HG03558 (cell line): ENCODE results near the gene IGF1.
"Not testable (repeated sequence)": the region's sequence is repeated elsewhere in the genome, so short reads cannot be mapped to it uniquely, and the experiment has no call there.

Experiments used
- ATAC-seq: cut with Tn5 transposase; IDR thresholded peaks from one replicate; pipeline ENCODE4 v1.9.1; 2021; ENCODE audit warnings: moderate number of reproducible peaks; ENCODE audit not compliant: unreplicated experiment; ENCODE audit errors: extremely low read depth

Gene IGF1

DNA sequence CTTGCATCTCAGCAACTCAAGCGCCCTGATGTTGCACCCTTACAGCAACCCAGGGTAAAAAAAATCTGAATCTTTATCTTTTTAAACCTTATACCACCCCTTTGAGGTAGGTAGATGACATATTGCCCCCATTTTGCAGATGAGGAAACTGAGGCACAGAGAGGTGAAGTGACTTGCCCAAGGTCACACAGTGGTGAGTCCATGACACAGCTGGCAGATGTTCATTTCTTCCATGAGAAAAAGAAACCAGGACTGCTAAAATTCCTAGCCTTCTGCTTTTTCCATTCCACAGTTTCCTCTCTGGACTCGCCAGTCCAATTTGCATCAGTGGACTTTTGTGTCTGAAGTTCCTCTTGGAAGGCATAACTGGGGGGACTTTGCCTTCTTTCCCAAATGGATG, 79.3 kb downstream of the IGF1 start:
- no peak for ATAC-seq

DNA sequence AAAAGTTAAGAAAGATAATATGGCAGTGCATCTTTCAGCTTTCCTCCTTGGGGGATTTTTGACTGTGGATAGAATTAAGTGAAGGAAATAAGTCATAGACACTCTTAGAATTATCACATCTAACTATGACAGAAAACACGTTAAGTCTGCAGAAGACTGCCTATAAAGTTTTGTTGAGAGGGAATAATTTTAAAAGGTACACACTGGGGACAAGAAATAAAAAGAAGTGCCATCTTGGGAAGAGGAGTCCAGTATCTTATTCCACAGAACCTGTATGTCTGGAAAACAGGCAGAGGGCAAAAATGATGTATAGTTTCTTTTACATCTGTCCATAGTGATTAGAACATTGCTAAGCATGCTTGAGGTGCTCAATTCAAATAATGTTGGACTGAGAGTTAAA, 80.7 kb downstream of the IGF1 start:
- ATAC-seq = no peak

DNA sequence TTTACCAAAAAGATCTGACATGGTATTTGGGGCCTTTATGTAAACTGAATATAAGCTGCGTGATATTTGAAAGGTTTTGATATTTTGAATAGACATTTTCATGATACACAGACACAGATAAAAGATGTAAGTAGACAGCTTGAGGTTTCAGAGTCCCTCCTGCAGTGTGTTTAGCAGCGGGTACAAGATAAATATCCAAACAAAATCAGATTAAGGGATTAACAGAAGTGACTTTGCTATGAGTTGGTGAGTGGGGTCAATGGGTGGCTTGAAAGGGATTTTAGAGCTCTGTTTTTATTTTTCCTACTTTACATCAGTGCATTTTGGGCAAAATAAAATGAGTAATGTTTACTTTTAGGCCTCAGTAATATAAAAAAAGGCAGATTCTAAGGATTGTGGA, 84.1 kb downstream of the IGF1 start:
- ATAC-seq = no peak

DNA sequence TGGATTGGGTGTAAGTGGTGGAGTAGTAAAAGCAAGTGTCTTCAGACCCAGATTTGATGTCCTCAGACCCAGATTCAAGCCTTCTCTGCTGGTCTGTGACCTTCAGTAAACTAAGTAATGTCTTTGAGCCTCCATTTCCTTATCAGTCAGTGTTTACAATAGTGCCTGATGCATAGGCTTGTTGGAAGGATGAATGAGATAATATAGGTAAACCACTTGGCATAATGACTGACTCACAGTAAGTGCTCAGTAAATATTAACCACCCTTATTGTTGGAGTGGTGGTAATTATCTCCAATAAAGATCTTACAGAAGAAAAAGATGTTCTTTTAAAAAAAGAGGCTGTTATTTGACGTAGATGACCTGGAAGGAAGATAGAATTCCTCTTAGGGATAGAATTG, 86.2 kb downstream of the IGF1 start:
- no peak for ATAC-seq

DNA sequence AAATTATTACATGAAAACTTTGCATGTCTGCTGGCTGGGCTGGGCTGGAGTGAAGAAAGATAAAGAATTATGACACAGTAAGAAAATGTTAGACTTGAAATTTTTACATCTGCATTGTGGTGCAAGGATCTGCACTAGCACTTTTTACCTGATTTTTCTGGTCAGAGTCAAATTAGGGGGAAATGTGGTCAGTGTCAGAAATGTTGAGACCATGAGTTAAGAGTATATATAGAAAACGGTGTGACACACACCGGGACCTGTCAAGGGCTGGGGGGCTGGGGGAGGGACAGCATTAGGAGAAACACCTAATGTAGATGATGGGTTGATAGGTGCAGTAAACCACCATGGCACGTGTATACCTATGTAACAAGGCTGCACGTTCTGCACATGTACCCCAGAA, 90.3 kb downstream of the IGF1 start:
- no peak for ATAC-seq

DNA sequence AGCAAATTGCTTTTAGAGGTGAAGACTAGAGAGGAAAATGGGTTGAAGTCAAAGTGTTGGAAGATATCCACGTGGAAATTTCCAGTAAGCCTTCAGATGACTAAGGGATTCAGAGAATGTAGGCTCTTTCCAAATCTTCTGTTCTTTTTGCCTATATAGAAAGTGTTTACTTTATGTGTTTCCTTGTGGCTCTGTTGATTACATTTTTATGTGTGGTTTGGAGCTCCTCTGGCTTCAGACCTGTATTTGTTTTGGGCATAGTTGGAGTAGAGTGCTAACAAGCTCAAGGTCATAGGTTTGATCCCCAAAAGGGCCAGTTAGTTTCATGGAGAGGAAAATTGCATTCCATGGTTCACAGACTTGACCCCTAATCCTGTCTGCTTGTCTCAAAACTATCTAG, 91.9 kb downstream of the IGF1 start:
- ATAC-seq = no peak

DNA sequence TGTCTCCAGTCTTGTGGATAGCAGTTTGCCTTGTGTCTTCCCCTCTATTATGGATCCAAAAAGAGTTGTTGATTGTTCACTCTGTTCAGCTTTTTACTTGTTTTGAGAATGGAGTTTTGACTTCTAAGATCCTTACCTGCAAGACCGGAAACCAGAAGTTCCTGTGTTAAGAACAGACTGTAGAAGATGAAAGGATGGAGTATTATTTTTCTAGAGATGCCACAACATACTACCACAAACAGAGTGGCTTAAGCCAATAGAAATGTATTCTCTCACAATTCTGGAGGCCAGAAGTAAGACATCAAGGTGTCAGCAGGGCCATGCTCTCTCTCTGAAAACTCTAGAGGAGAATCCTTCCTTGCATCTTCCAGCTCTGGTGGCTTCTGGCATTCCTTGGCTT, 95.0 kb downstream of the IGF1 start:
- ATAC-seq = no peak

DNA sequence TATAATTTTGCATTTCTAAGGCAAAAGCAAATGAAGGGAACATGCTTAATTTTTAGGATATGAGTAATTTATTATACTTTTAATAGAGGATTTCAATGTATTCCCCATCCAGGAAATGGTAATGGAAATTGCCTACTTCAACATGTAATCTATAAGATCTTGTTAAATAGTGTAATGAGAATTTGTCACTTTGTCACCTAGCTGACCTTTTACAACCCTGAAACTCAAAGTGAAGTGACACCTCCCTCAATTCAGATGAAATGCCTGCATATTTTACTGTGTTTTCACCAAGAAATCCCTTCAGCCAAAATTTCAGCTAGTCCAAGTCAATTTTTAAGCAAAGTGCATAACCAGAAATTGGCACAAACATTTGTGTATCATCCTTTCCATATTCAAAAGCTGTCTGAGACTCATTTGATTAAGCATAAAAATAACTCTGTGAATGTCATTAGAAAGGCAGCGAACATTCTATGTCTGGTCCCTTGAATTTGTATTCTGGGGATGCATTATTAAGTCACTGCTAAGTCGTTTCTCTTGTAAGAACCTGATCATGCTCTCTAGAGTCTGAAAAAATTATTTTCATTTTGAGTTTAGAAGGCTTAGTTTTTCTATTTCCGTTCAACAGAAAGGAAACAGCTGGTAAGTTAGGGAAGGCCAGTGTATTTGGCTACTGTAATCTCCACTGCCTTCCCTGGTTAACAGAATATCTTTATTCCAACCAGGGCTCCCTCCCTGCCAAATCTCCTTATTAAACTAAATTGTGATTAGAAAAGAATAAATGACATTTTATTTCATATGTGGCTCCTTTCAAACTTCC, 100.8 kb downstream of the IGF1 start:
- no peak for ATAC-seq

DNA sequence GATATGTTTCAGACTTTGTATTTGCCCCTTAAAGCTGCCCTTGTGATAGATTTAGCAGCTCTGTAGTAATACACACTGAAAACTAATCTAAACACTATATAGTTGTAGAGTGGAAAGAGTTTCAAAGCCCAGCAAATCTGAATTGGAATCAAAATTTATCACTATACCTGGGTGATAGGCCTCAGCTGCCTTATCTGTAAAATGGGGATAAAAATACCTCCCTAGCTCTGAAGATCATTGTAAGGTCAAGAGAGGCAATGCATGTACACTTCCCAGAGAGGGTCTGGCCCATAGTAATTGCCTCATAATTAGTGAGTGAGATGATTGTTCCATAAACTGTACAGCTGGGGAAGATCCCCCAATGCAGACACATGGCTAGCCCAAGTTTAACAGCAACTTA, 103.6 kb downstream of the IGF1 start:
- no peak for ATAC-seq

DNA sequence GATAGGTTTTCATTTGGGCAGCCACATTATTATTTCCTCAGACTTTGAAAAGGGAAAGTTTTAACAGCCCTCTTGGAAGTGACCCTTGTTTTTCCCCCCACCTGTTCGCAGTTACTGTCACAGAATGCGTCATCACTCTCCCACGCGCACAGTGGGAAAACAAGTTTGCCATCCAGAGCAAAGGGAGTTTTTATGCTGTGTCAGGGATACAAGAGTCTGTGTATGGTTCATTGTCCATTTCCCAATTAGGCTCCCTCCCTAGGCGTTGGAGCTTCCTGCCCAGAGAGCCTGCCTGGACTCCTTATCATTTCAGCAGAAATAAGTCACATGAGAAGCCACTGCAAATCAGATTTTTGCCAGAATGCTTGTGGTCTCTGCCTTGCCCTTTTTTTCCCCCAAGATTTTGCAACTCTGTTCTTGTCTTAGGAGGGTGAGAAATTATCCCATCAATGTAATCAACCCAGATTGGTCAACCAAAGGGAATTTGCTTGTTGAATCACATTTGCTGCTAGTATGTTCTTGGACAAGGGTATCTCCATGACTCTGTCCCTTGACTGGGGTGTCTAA, 104.1 kb downstream of the IGF1 start:
- no peak for ATAC-seq

DNA sequence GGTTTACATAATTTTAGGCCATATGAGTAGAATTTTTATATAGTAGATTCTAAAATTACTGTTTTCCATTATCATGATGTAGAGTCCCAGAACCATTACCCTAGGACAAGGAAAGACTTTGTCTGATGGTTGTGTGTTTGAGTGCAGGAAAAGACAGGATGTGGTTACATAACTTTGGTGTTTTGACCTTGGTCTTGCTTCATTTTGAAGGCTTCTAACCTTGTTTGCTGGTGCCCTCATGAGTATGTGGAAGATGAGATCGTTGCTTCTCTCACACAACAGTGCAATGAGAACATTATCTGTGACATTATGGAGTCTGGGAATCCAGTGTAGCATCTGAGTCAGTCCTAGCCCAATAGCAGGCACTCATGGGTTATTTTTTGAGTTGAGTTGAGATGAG, 106.2 kb downstream of the IGF1 start:
- no peak for ATAC-seq

DNA sequence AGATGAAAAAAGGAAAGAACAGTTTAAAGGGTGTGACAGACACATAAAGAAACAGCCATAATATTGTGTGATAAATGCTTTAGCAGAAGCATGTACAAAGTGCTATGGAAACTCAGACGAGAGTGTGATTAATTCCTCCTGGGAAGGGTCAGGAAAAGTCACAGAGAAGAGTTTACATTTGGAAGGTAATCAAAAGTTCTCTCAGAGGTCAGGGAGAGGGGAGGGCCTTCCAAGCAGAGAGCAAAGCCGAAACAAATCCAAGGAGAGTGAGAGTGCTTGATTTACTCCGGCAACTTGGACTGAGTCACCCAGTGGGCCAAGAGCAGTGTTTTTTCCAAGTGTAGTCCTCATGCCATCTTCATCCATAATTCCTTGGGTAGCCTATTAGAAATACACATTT, 108.3 kb downstream of the IGF1 start:
- no peak for ATAC-seq

DNA sequence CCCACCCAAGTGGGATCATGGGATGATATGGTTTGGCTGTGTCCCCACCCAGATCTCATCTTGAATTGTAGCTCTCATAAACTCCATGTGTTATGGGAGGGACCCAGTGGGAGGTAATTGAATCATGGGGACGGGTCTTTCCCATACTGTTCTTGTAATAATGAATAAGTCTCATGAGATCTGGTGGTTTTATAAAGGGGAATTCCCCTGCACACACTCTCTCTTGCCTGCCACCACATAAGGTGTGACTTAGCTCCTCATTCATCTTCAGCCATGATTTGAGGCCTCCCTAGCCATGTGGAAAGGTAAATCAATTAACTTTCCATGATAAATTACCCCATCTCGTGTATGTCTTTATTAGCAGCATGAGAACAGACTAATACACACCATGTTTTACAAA, 109.2 kb downstream of the IGF1 start:
- no peak for ATAC-seq

DNA sequence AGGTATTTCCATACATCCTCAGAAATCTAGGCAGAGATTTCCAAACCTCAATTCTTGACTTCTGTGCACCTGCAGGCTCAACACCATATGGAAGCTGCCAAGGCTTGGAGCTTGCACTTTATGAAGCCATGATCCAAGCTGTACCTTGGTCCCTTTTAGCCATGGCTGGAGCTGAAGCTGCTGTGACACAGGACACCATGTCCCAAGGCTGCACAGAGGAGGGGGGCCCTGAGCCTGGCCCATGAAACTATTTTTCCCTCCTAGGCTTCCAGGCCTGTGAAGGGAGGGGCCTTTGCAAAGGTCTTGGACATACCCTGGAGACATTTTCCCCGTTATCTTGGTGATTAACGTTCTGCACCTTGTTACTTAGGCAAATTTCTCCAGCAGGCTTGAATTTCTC, 110.5 kb downstream of the IGF1 start:
- no peak for ATAC-seq

DNA sequence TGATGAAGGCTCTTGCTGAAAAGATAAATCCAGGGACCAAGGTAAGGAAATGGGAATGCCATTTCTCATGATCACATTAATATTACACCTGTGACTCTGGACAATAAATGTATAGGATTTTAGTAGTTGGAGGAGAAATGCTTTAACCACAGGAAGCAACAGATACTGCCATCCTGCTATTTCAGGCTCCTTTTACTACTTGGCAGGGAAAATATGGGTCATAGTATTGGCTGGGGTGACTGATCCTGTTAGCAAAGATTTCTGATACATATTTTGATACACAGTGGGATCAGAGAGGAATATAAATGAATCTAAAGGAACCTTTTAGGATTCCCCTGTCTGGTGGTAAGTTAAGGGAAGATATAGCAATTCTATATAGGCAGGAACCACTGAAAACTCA, 115.0 kb downstream of the IGF1 start:
- ATAC-seq = no peak

DNA sequence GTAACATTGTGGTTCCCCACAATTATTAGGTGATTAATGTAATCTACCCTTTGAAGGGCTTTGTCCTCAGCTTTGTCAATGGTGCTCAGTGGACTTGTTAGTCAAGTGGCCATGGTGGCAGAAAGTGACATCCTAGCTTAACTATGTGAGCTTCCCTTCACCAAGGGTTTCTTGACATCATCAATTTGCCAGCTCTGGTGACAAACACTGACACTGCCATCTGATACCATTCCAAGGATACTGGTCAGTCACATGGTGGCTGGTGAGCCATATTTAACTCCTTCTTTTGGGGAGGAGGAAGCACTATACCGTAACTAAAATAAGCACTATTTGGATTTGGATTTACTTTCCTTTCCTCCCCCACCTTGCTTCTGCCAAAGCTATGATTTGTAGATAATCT, 115.7 kb downstream of the IGF1 start:
- ATAC-seq = no peak

DNA sequence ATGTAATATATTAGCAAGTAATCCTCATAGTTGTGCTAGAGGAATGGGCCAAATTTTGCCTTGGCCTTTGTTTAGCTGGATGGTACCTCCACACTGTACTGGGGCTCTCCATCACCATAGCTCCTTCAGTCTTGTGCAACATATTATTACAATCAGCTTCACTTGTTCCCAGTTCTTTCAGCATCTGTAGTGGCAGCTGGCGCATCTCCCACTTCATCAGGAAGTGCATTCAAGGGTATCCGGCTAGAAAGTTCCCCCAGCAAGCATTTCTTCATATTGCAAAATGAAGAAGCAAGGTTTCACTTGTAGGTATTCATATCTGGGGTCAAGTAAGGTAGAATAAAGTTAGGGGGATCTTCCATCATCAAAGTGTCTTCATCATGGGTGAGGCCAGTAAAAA, 123.7 kb downstream of the IGF1 start:
- ATAC-seq = no peak

DNA sequence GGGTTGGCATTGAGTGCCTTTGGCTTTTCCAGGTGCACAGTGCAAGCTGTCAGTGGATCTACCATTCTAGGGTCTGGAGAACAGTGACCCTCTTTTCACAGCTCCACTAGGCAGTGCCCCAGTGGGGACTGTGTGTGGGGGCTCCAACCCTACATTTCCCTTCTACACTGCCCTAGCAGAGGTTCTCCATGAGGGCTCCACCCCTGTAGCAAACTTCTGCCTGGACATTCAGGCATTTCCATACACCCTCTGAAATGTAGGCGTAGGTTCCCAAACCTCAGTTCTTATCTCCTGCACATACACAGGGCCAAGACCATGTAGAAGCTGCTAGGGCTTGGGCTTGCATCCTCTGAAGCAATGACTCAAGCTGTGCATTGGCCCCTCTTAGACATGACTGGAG, 126.1 kb downstream of the IGF1 start:
- ATAC-seq = not testable (repeated sequence)

DNA sequence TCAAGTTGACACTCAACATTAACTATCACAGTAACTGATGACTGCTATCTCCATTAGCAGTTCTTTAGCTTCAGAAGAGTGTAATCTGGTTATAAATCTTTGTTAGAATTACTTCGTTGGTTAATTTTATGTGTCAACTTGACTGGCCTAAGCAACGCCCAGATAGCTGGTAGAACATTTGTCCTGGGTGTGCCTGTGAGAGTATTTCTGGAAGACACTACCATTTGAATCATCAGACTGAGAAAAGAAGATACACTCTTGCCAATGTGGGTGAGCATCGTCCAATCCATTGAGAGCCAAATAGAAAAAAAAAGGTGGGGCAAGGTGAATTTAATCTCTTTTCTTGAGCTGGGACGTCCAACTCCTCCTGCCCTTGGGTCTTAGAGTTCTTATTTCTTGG, 129.0 kb downstream of the IGF1 start:
- no peak for ATAC-seq

DNA sequence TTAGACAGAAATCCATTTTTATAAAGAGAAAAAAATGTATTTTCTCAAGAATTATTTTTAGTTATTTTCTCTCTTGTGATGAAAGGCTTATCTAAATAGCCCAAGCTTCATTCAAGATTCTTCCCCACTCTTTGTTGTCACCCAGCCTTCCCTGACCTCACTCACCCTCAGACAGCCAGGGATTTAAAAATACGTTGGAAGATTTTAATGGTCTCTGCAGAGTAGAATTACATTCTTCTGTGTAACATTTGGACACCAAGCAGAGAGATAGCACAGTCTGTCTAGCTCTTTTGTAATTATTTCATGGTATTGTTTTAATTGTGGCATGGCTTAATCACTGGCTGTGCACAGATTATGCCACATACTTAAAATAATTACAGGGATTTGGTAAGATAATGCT, 130.3 kb downstream of the IGF1 start:
- ATAC-seq = no peak

DNA sequence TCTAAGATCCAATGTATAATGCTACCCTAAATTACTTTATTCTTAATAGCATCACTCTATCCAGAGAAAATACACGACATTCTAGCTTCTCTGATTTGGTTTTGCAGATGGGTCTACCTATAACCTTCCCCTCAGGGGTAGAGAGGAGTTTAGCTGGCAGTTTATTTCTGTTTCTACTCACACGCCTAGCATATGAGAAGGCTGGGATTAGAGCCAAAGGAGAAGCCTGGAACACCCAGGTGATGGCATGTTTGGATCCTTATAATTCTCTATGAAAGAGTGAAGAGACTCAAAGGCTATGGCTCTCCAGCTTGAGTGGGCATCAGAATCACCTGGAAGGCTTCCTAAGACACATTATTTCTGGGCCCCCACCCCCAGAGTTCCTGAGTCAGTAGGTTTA, 131.3 kb downstream of the IGF1 start:
- ATAC-seq = no peak

DNA sequence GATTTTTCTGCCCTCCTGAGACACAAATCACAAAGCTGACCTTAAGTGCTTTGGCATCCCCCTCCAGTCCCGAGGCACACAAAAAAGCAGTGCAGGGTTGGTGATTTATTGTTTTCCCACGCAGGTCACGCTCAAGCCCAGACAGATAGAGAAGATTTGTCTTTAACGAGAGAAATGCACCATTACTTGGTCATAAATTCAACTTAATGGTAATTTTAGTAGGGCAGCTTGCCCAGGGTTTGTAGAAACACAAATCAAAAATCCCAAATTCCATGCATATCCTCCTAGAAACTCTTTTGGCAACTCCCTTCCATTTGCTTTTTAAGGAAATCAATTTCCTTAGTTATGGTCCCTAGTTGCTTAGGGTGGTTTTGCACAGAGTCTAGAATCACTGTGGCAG, 132.6 kb downstream of the IGF1 start:
- no peak for ATAC-seq
